HEK293T (cell line): Measurements from ENCODE around the gene DBI.

Experiments used
- CTCF ChIA-PET: fragments of 350-600 bp; formaldehyde crosslinking; extraction: SDS; loops from one replicate; lab custom pipeline; 2021; ENCODE audit warnings: antibody characterized with exemption, inconsistent platforms; lab: Yijun Ruan, JAX
- POLR2A ChIA-PET: fragments of 350-600 bp; formaldehyde crosslinking; extraction: SDS; loops from one replicate; lab custom pipeline; 2020; ENCODE audit warnings: antibody characterized with exemption, inconsistent platforms; lab: Yijun Ruan, JAX
- DNase-seq: peaks from one replicate; pipeline ENCODE4 v3.0.0; 2012; ENCODE audit warnings: mixed read lengths; ENCODE audit errors: extremely low spot score
- ARNT ChIP-seq: fragments of 450-650 bp; IDR thresholded peaks from 2 replicates; pipeline ENCODE4 v1.6.1; 2017; ENCODE audit warnings: mild to moderate bottlenecking
- BHLHE40 ChIP-seq: fragments of 450-650 bp; IDR thresholded peaks from 2 replicates; pipeline ENCODE4 v1.6.1; 2016; ENCODE audit warnings: mild to moderate bottlenecking, moderate library complexity, borderline replicate concordance
- CTBP1 ChIP-seq: fragments of 450-650 bp; IDR thresholded peaks from 2 replicates; pipeline ENCODE4 v1.6.1; 2016; ENCODE audit warnings: borderline replicate concordance
- ELF4 ChIP-seq: fragments of 450-650 bp; IDR thresholded peaks from 2 replicates; pipeline ENCODE4 v1.6.1; 2017; ENCODE audit warnings: antibody characterized with exemption
- FOXA1 ChIP-seq: fragments of 450-650 bp; IDR thresholded peaks from 2 replicates; pipeline ENCODE4 v1.6.1; 2016; ENCODE audit warnings: mild to moderate bottlenecking
- FOXK2 ChIP-seq: fragments of 450-650 bp; IDR thresholded peaks from 2 replicates; pipeline ENCODE4 v1.6.1; 2016; ENCODE audit warnings: mild to moderate bottlenecking
- FOXM1 ChIP-seq: fragments of 450-650 bp; IDR thresholded peaks from 2 replicates; pipeline ENCODE4 v1.6.1; 2017; ENCODE audit warnings: mild to moderate bottlenecking, borderline replicate concordance
- HDGF ChIP-seq: fragments of 450-650 bp; IDR thresholded peaks from 2 replicates; pipeline ENCODE4 v1.6.1; 2017; ENCODE audit warnings: antibody characterized with exemption, borderline replicate concordance
- L3MBTL2 ChIP-seq: fragments of 450-650 bp; conservative IDR thresholded peaks from 2 replicates; pipeline ENCODE4 v1.6.1; 2016; ENCODE audit warnings: mild to moderate bottlenecking
- LEF1 ChIP-seq: fragments of 450-650 bp; IDR thresholded peaks from 2 replicates; pipeline ENCODE4 v1.6.1; 2017; ENCODE audit warnings: mild to moderate bottlenecking, borderline replicate concordance
- NFRKB ChIP-seq: fragments of 450-650 bp; IDR thresholded peaks from 2 replicates; pipeline ENCODE4 v1.6.1; 2016; ENCODE audit warnings: mild to moderate bottlenecking, moderate library complexity
- PKNOX1 ChIP-seq: fragments of 450-650 bp; IDR thresholded peaks from 2 replicates; pipeline ENCODE4 v1.6.1; 2016
- SP1 ChIP-seq: fragments of 450-650 bp; IDR thresholded peaks from 2 replicates; pipeline ENCODE4 v1.6.1; 2017
- SUZ12 ChIP-seq: fragments of 450-650 bp; IDR thresholded peaks from 2 replicates; pipeline ENCODE4 v1.6.1; 2016; ENCODE audit warnings: mild to moderate bottlenecking
- TARDBP ChIP-seq: fragments of 450-650 bp; IDR thresholded peaks from 2 replicates; pipeline ENCODE4 v1.6.1; 2016
- ZNF384 ChIP-seq: fragments of 450-650 bp; IDR thresholded peaks from 2 replicates; pipeline ENCODE4 v1.6.1; 2016

DBI gene

GRCh38 chr2:119354860-119355259, 11.9 kb upstream of the DBI start:
- CTCF ChIA-PET, result no interaction called here
- DNase-seq, result no peak
- TF ChIP-seq FOXK2 (no peak), L3MBTL2 (no peak), SUZ12 (no peak), FOXA1 (no peak), ZNF384 (no peak), FOXM1 (no peak)
- POLR2A ChIA-PET, result no interaction called here

- CTCF ChIA-PET, result no interaction called here
- TF ChIP-seq L3MBTL2 (no peak), ZNF384 (no peak), CTBP1 (no peak), FOXA1 (no peak), PKNOX1 (no peak), ELF4 (no peak), LEF1 (no peak)
- POLR2A ChIA-PET, result no interaction called here
- DNase-seq, result no peak
Observed at GRCh38 chr2:119359774-119360173, 7.0 kb upstream of the DBI start.

GRCh38 chr2:119360423-119360966, 6.3 kb upstream of the DBI start:
- POLR2A ChIA-PET, result no interaction called here
- CTCF ChIA-PET, result no interaction called here
- DNase-seq, result no peak
- TF ChIP-seq PKNOX1, result no peak
- no peak for TF ChIP-seq FOXK2
- no peak for TF ChIP-seq FOXM1
- TF ChIP-seq ARNT, result no peak
- TF ChIP-seq NFRKB, result no peak
- TF ChIP-seq LEF1, result no peak
- no peak for TF ChIP-seq HDGF
- no peak for TF ChIP-seq SP1
- TF ChIP-seq ZNF384, result no peak
- no peak for TF ChIP-seq L3MBTL2
- TF ChIP-seq FOXA1, result no peak
- no peak for TF ChIP-seq BHLHE40
- no peak for TF ChIP-seq TARDBP
- no peak for TF ChIP-seq CTBP1
- no peak for TF ChIP-seq SUZ12
- TF ChIP-seq ELF4, result no peak

GRCh38 chr2:119364798-119365197, 2.0 kb upstream of the DBI start:
- DNase-seq, result no peak
- ChIA-PET CTCF (interaction anchor here (1.3 kb wide), 1 partner anchor 8 kb away, joined by 5 read pairs; no protein-coding TSS in a partner anchor), POLR2A (no interaction called here)
- TF ChIP-seq BHLHE40 (no peak), HDGF (no peak), L3MBTL2 (no peak), CTBP1 (no peak), NFRKB (no peak), LEF1 (no peak)

- ChIA-PET POLR2A (no interaction called here), CTCF (interaction anchor here (1.3 kb wide), 1 partner anchor 9 kb away, joined by 5 read pairs; no protein-coding TSS in a partner anchor)
- TF ChIP-seq SUZ12, result no peak
- no peak for TF ChIP-seq HDGF
- no peak for TF ChIP-seq NFRKB
- no peak for TF ChIP-seq FOXM1
- no peak for TF ChIP-seq ARNT
- TF ChIP-seq PKNOX1, result no peak
- no peak for DNase-seq
Observed at GRCh38 chr2:119365436-119365835, 1.3 kb upstream of the DBI start.

GRCh38 chr2:119366161-119366648, 572 bp upstream of the DBI start:
- ChIA-PET POLR2A (interaction anchor here (1.0 to 2.0 kb wide), 9 partner anchors 11 to 484 kb away, joined by 3 to 16 read pairs (median 4); no protein-coding TSS in a partner anchor), CTCF (no interaction called here)
- no peak for DNase-seq
- no peak for TF ChIP-seq CTBP1
- no peak for TF ChIP-seq FOXA1

- ChIA-PET CTCF (interaction anchor here (1.4 kb wide), 1 partner anchor 16 kb away, joined by 3 read pairs; no protein-coding TSS in a partner anchor), POLR2A (interaction anchor here (0.6 to 2.0 kb wide), 3 partner anchors 12 to 59 kb away, joined by 3 to 13 read pairs (median 3); no protein-coding TSS in a partner anchor)
- no peak; the same call in 1 of the 2 replicates for TF ChIP-seq L3MBTL2
- TF ChIP-seq ZNF384, result no peak
- no peak for TF ChIP-seq ARNT
- TF ChIP-seq HDGF, result no peak
- TF ChIP-seq LEF1, result no peak
- TF ChIP-seq FOXM1, result no peak
- TF ChIP-seq FOXK2, result no peak
- no peak for TF ChIP-seq PKNOX1
- no peak for TF ChIP-seq ELF4
- TF ChIP-seq TARDBP, result no peak
- no peak for TF ChIP-seq CTBP1
- no peak for TF ChIP-seq FOXA1
- TF ChIP-seq SUZ12, result no peak
- TF ChIP-seq SP1, result no peak
- TF ChIP-seq BHLHE40, result no peak
- TF ChIP-seq NFRKB, result no peak
- peak; percentile 59 for DNase-seq
Observed at GRCh38 chr2:119367472-119368099, 809 bp downstream of the DBI start.
